KOPT-K1 (cell line): ENCODE results near the gene AMER1.

Experiments
- H3K27ac ChIP-seq: fragments of 200-600 bp; sonication (generic); 2 replicates; pipeline ENCODE4 v1.5.1; 2016; ENCODE audit warnings: antibody characterized with exemption, mild to moderate bottlenecking, low read depth, low read length; ENCODE audit not compliant: poor library complexity, severe bottlenecking
- H3K36me3 ChIP-seq: fragments of 200-600 bp; sonication (generic); 2 replicates; pipeline ENCODE4 v1.5.1; 2017; ENCODE audit warnings: antibody characterized with exemption, mild to moderate bottlenecking, low read length, moderate library complexity; ENCODE audit not compliant: insufficient read depth
- H3K9me3 ChIP-seq: fragments of 200-600 bp; sonication (generic); 2 replicates; pipeline ENCODE4 v1.5.1; 2017; ENCODE audit warnings: antibody characterized with exemption, low read length, mild to moderate bottlenecking; ENCODE audit not compliant: insufficient read depth, poor library complexity, severe bottlenecking

Gene AMER1

GRCh38 chrX:64192040-64192439 lies 13.5 kb downstream of the AMER1 start:
- Histone ChIP-seq H3K27ac (no peak overlapping the region), H3K9me3 (no peaks in the 10 kb centered on the region), H3K36me3 (peaks cover 24% of the 10 kb centered on the region; the same call in 1 of the 2 replicates)

GRCh38 chrX:64191281-64192010 lies 14.1 kb downstream of the AMER1 start:
- Histone ChIP-seq H3K27ac (no peak overlapping the region), H3K36me3 (peaks cover 24% of the 10 kb centered on the region; the same call in 1 of the 2 replicates), H3K9me3 (no peaks in the 10 kb centered on the region)

- Histone ChIP-seq H3K36me3 (peaks cover 24% of the 10 kb centered on the region; the same call in 1 of the 2 replicates), H3K27ac (no peak overlapping the region), H3K9me3 (no peaks in the 10 kb centered on the region)
Measured at GRCh38 chrX:64190136-64190740, 15.3 kb downstream of the AMER1 start.

- no peak overlapping the region for H3K27ac ChIP-seq
- peaks cover 24% of the 10 kb centered on the region; the same call in 1 of the 2 replicates for H3K36me3 ChIP-seq
- H3K9me3 ChIP-seq, result no peaks in the 10 kb centered on the region
Measured at GRCh38 chrX:64188901-64189300, 16.6 kb downstream of the AMER1 start.

GRCh38 chrX:64187762-64188150 lies 17.8 kb downstream of the AMER1 start:
- Histone ChIP-seq H3K36me3 (peaks cover 24% of the 10 kb centered on the region; the same call in 1 of the 2 replicates), H3K9me3 (no peaks in the 10 kb centered on the region), H3K27ac (no peak overlapping the region)

- no peaks in the 10 kb centered on the region for H3K9me3 ChIP-seq
- H3K27ac ChIP-seq, result no peak overlapping the region
- peaks cover 22% of the 10 kb centered on the region; the same call in 1 of the 2 replicates for H3K36me3 ChIP-seq
Measured at GRCh38 chrX:64186974-64187761, 18.3 kb downstream of the AMER1 start.

- no peaks in the 10 kb centered on the region for H3K9me3 ChIP-seq
Measured at GRCh38 chrX:64184396-64184795, 21.1 kb downstream of the AMER1 start.

GRCh38 chrX:64182208-64182607 lies 23.3 kb downstream of the AMER1 start:
- H3K27ac ChIP-seq, result no peak overlapping the region

More at GRCh38 chrX:64184396-64184795, 21.1 kb downstream of the AMER1 start:
- Histone ChIP-seq H3K27ac (no peak overlapping the region), H3K36me3 (no peaks in the 10 kb centered on the region)

GRCh38 chrX:64176876-64177275 lies 28.6 kb downstream of the AMER1 start:
- no peaks in the 10 kb centered on the region for H3K9me3 ChIP-seq
- H3K27ac ChIP-seq, result no peak overlapping the region
- no peaks in the 10 kb centered on the region for H3K36me3 ChIP-seq

More at GRCh38 chrX:64182208-64182607, 23.3 kb downstream of the AMER1 start:
- H3K9me3 ChIP-seq, result no peaks in the 10 kb centered on the region
- no peaks in the 10 kb centered on the region for H3K36me3 ChIP-seq

GRCh38 chrX:64169988-64170387 lies 35.5 kb downstream of the AMER1 start:
- Histone ChIP-seq H3K9me3 (no peaks in the 10 kb centered on the region), H3K36me3 (no peaks in the 10 kb centered on the region), H3K27ac (no peak overlapping the region)

GRCh38 chrX:64152857-64153256 lies 52.7 kb downstream of the AMER1 start:
- Histone ChIP-seq H3K27ac (no peak overlapping the region), H3K36me3 (no peaks in the 10 kb centered on the region), H3K9me3 (no peaks in the 10 kb centered on the region)

GRCh38 chrX:64151911-64152310 lies 53.6 kb downstream of the AMER1 start:
- no peaks in the 10 kb centered on the region for H3K9me3 ChIP-seq
- H3K27ac ChIP-seq, result no peak overlapping the region
- H3K36me3 ChIP-seq, result no peaks in the 10 kb centered on the region

GRCh38 chrX:64150775-64151174 lies 54.7 kb downstream of the AMER1 start:
- Histone ChIP-seq H3K27ac (no peak overlapping the region), H3K9me3 (no peaks in the 10 kb centered on the region), H3K36me3 (no peaks in the 10 kb centered on the region)
